K562 (cell line): ENCODE data around the gene NUDT5. TPM values are rescaled to one million over a fixed set of nuclear protein-coding genes. Genes with fewer than 3 reads are reported as not detected.
"Not testable (repeated sequence)": the region's sequence is repeated elsewhere in the genome, so short reads cannot be mapped to it uniquely, and the experiment has no call there.

Source experiments
- ATAC-seq: fragments of 200-7000 bp; cut with Tn5 transposase; 3 replicates; pipeline ENCODE4 v1.9.1; 2020; ENCODE audit warnings: moderate library complexity
- BruUV-seq: library from RNA; stranded (reverse); fragments of 400-500 nt; replicated peaks from 2 replicates; lab custom pipeline; 2021; lab: Mats Ljungman, UMichigan
- CTCF ChIA-PET: fragments of 300-600 bp; formaldehyde crosslinking; extraction: SDS; loops from one replicate; lab custom pipeline; 2021; ENCODE audit warnings: low intra/inter-chr PET ratio; lab: Yijun Ruan, JAX
- POLR2A ChIA-PET: fragments of 300-600, 350-650 bp; sonication (Branson Sonifier 250); formaldehyde crosslinking; extraction: SDS; loops from one replicate; lab custom pipeline; 2021; ENCODE audit warnings: antibody characterized with exemption, inconsistent platforms; lab: Yijun Ruan, JAX
- DNase-seq, 4 experiments: peaks; one replicate each; pipeline versions ENCODE4 v3.0.0 to v3.0.0-alpha.2; 2011 to 2018; ENCODE audit warnings: low spot score in 3 of 4, mixed read lengths in 3 of 4; ENCODE audit errors: extremely low read depth in 1 of 4
- FAIRE-seq: peaks from 2 replicates; lab custom pipeline; 2011; peaks lifted over from hg19 to GRCh38; lab: Jason Lieb, UNC
- H2AFZ ChIP-seq: 2 replicates; pipeline ENCODE4 v1.6.0; 2011; ENCODE audit warnings: low read depth, low read length, control low read depth, inconsistent platforms
- H3K27ac ChIP-seq: fragments of 200-600 bp; 3 replicates; pipeline ENCODE4 v1.8.0; 2011; ENCODE audit warnings: low read depth, mild to moderate bottlenecking, control low read depth, inconsistent platforms, low read length, moderate library complexity, mixed read lengths; ENCODE audit errors: extremely low read depth
- H3K27me3 ChIP-seq, 2 experiments: fragments of 300-600 bp in 1 of 2; 2 replicates in 1 of 2; 3 replicates in 1 of 2; pipeline versions ENCODE4 v1.6.0 to v1.8.0; 2011; ENCODE audit warnings: inconsistent platforms in 2 of 2, low read length in 2 of 2, mild to moderate bottlenecking in 1 of 2, mixed read lengths in 1 of 2, moderate library complexity in 1 of 2; ENCODE audit not compliant: control insufficient read depth in 2 of 2, insufficient read depth in 2 of 2
- H3K36me3 ChIP-seq: fragments of 300-600 bp; 3 replicates; pipeline ENCODE4 v1.8.0; 2011; ENCODE audit warnings: mild to moderate bottlenecking, low read length, inconsistent platforms; ENCODE audit not compliant: control insufficient read depth, insufficient read depth
- H3K4me1 ChIP-seq, 2 experiments: fragments of 200-600 bp in 1 of 2; replicated peaks in 1 of 2; 2 replicates in 1 of 2; 3 replicates in 1 of 2; pipeline versions ENCODE4 v1.5.1 to v1.8.0; 2011; ENCODE audit warnings: inconsistent platforms in 2 of 2, low read length in 2 of 2, mild to moderate bottlenecking in 1 of 2, mixed read lengths in 1 of 2, moderate library complexity in 1 of 2; ENCODE audit not compliant: control insufficient read depth in 2 of 2, insufficient read depth in 2 of 2
- H3K4me2 ChIP-seq: 2 replicates; pipeline ENCODE4 v1.6.1; 2011; ENCODE audit warnings: low read length, control low read depth, inconsistent platforms, mixed read lengths; ENCODE audit not compliant: insufficient read depth
- H3K4me3 ChIP-seq: fragments of 200-600 bp; sonication (generic), shearing (Covaris generic); 2 replicates; pipeline ENCODE4 v1.5.1; 2016; ENCODE audit warnings: control low read depth, inconsistent platforms
- H3K79me2 ChIP-seq: fragments of 200-600 bp; 3 replicates; pipeline ENCODE4 v1.8.0; 2011; ENCODE audit warnings: low read length, inconsistent platforms; ENCODE audit not compliant: control insufficient read depth, insufficient read depth
- H3K9ac ChIP-seq, 2 experiments: 2 replicates each; pipeline versions ENCODE4 v1.6.0 to v1.6.1; 2011; ENCODE audit warnings: low read depth in 2 of 2, low read length in 2 of 2, control low read depth in 1 of 2, inconsistent platforms in 1 of 2, mild to moderate bottlenecking in 1 of 2, mixed read lengths in 1 of 2; ENCODE audit not compliant: insufficient read depth in 1 of 2
- H3K9me1 ChIP-seq: one replicate; pipeline ENCODE4 v1.6.0; 2011; ENCODE audit warnings: inconsistent platforms, mild to moderate bottlenecking, low read length, moderate library complexity; ENCODE audit not compliant: control insufficient read depth, insufficient read depth
- H3K9me3 ChIP-seq: replicated peaks from 2 replicates; pipeline ENCODE4 v1.5.1; 2011; ENCODE audit warnings: low read depth, low read length, inconsistent platforms; ENCODE audit not compliant: control insufficient read depth, insufficient read depth
- H4K20me1 ChIP-seq: replicated peaks from 2 replicates; pipeline ENCODE4 v1.6.1; 2011; ENCODE audit warnings: low read length, inconsistent platforms, mixed read lengths; ENCODE audit not compliant: control insufficient read depth, insufficient read depth
- BRD9 ChIP-seq: fragments of 450-650 bp; IDR thresholded peaks from 2 replicates; pipeline ENCODE4 v1.6.1; 2018; ENCODE audit warnings: low read depth; ENCODE audit not compliant: partially characterized antibody
- CHD1 ChIP-seq: fragments of 200-600 bp; sonication (generic); IDR thresholded peaks from one replicate; pipeline ENCODE4 v1.6.1; 2012; ENCODE audit warnings: mild to moderate bottlenecking, moderate library complexity, low read length, inconsistent platforms
- HNRNPK ChIP-seq: fragments of 200-400 bp; formaldehyde crosslinking; IDR thresholded peaks from one replicate; pipeline ENCODE4 v1.6.1; 2018; ENCODE audit warnings: mild to moderate bottlenecking, low read depth, low read length; ENCODE audit not compliant: poor library complexity, severe bottlenecking
- NR2C1 ChIP-seq, 2 experiments: fragments of 450-650 bp; IDR thresholded peaks; 2 replicates each; pipeline ENCODE4 v1.6.1; 2017; ENCODE audit warnings: mild to moderate bottlenecking in 2 of 2, antibody characterized with exemption in 1 of 2, inconsistent platforms in 1 of 2, missing compliant biosample characterization in 1 of 2, missing genetic modification characterization in 1 of 2
- PHB ChIP-seq: fragments of 250-450 bp; sonication (Bioruptor Pico); IDR thresholded peaks from 2 replicates; pipeline ENCODE4 v1.5.0; 2021
- POLR2G ChIP-seq: fragments of 200-400 bp; formaldehyde crosslinking; IDR thresholded peaks from 2 replicates; pipeline ENCODE4 v1.6.1; 2017; ENCODE audit warnings: low read depth, mild to moderate bottlenecking, antibody characterized with exemption, low read length, moderate library complexity
- PREB ChIP-seq: sonication (generic); formaldehyde crosslinking; IDR thresholded peaks from 2 replicates; pipeline ENCODE4 v1.8.1; 2023; ENCODE audit warnings: mild to moderate bottlenecking, missing genetic modification reagents
- RBM22 ChIP-seq: fragments of 200-400 bp; formaldehyde crosslinking; IDR thresholded peaks from 2 replicates; pipeline ENCODE4 v1.6.1; 2018; ENCODE audit warnings: low read length, low read depth; ENCODE audit not compliant: poor library complexity, severe bottlenecking
- RUNX1 ChIP-seq: sonication (generic); IDR thresholded peaks from 2 replicates; pipeline ENCODE4 v1.6.1; 2016; ENCODE audit warnings: antibody characterized with exemption, low read depth
- ZNF655 ChIP-seq: fragments of 250-450 bp; sonication (Bioruptor Pico); IDR thresholded peaks from 2 replicates; pipeline ENCODE4 v1.5.0; 2021
- WGBS: fragments of 100-300 bp; shearing (Covaris generic); methylation state at CpG from one replicate; pipeline ENCODE4 v1.1.6; 2016; ENCODE audit warnings: low coverage, mixed read lengths; ENCODE audit not compliant: insufficient coverage; ENCODE audit errors: missing lambda C conversion rate; 5-methylcytosine and 5-hydroxymethylcytosine counted together
- in situ Hi-C: fragments of 300-500 bp; cut with MboI; formaldehyde crosslinking; loops from 4 replicates; pipeline ENCODE4 v1.15.0; 2018; ENCODE audit warnings: inconsistent platforms, mixed read lengths
- intact Hi-C: fragments of 100-400 bp; cut with micrococcal nuclease; formaldehyde crosslinking; loops from 2 replicates; pipeline ENCODE4 v1.14.2; 2022
- polyA plus RNA-seq, 8 experiments: library from polyadenylated mRNA; depleted of rRNA in 4 of 8; stranded (reverse) in 5 of 8; unstranded in 3 of 8; fragments of >200 nt; fragmentation: Nextera tagmentation in 2 of 8; fragmentation: Illumina TruSeq in 1 of 8; extraction: Ambion mirVana in 2 of 8; extraction: Trizol in 1 of 8; gene quantifications; 2 replicates each; pipeline versions ENCODE4 v1.2.1 to v1.2.3, GENCODE V29; 2011 to 2014; ENCODE audit warnings: inconsistent platforms in 1 of 8, missing spikeins in 1 of 8
- total RNA-seq, 7 experiments: library from RNA; depleted of rRNA in 6 of 7; stranded (reverse); fragments of >200 nt in 6 of 7; fragmentation: Illumina TruSeq in 2 of 7; extraction: Trizol in 2 of 7; gene quantifications; 2 replicates each; pipeline versions ENCODE4 v1.2.1 to v1.2.3, GENCODE V29; 2011 to 2021; ENCODE audit warnings: low replicate concordance in 1 of 7

Gene NUDT5
- total and polyA plus RNA-seq, 9 of the 15 experiments (the other 6 are each of a cell fraction or from before 2014, with no cell fraction given) = 87.7 to 422 (median 186) TPM

GRCh38 chr10:12226438-12226837 is 30.7 kb upstream of the NUDT5 start:
- DNase-seq, BruUV-seq, H3K4me3 ChIP-seq, H3K4me1 ChIP-seq, ATAC-seq, H3K27me3 ChIP-seq, H2AFZ ChIP-seq, H3K4me2 ChIP-seq, CTCF ChIA-PET, intact Hi-C loops, in situ Hi-C loops, POLR2A ChIA-PET, FAIRE-seq, H3K27ac ChIP-seq, H4K20me1 ChIP-seq, H3K79me2 ChIP-seq, H3K9me1 ChIP-seq, H3K9ac ChIP-seq, H3K9me3 ChIP-seq: not testable (repeated sequence)
- H3K36me3 ChIP-seq = peaks cover 59% of the 10 kb centered on the region
- WGBS = 88% methylated on average over 4 of the region's 28 CpGs
- TF ChIP-seq POLR2G = 0 out of 2 replicates have a peak, but pooled peaks have one; percentile 20

GRCh38 chr10:12225444-12225843 is 29.8 kb upstream of the NUDT5 start:
- ATAC-seq (no peak), DNase-seq (no peak), FAIRE-seq (no peak)
- ChIA-PET CTCF (no interaction called here), POLR2A (interaction anchor here (1.6 kb wide), 1 partner anchor 9 kb away, joined by 3 read pairs; no protein-coding TSS in a partner anchor)
- H3K27ac ChIP-seq = no peak overlapping the region
- no peak overlapping the region for H3K9ac ChIP-seq
- H3K4me3 ChIP-seq = no peak overlapping the region
- H3K4me1 ChIP-seq = peaks cover 0 to 7% of the 10 kb centered on the region in 2 experiments; a peak in 3 of 5 replicates
- peaks cover 56% of the 10 kb centered on the region for H3K36me3 ChIP-seq
- no peaks in the 10 kb centered on the region for H3K9me3 ChIP-seq
- no peak overlapping the region for H2AFZ ChIP-seq
- no TSS peak for BruUV-seq
- no peak overlapping the region for H3K4me2 ChIP-seq
- H3K27me3 ChIP-seq = no peaks in the 10 kb centered on the region
- H4K20me1 ChIP-seq = no peaks in the 10 kb centered on the region
- in situ Hi-C loops = no loop called here
- intact Hi-C loops = no loop called here
- H3K9me1 ChIP-seq = no peaks in the 10 kb centered on the region
- peaks cover 13% of the 10 kb centered on the region; the same call in 1 of the 3 replicates for H3K79me2 ChIP-seq
- WGBS = 96% methylated on average over 2 of the region's 2 CpGs
- TF ChIP-seq CHD1 = no peak
- no peak for TF ChIP-seq NR2C1 (IDR thresholded peaks at IDR 0.05)
- TF ChIP-seq NR2C1 (tag; IDR thresholded peaks at IDR 0.05) = no peak
- TF ChIP-seq RBM22 = no peak
- TF ChIP-seq PHB (CRISPR knock-in tag) = no peak
- no peak for TF ChIP-seq RUNX1
- TF ChIP-seq HNRNPK = no peak
- no peak for TF ChIP-seq BRD9
- TF ChIP-seq PREB (CRISPR knock-in tag) = no peak
- TF ChIP-seq ZNF655 (CRISPR knock-in tag) = no peak
